ENCODE results near the gene CAST.

GRCh38 chr5:96714450-96714849, 52.3 kb downstream of the CAST start:
- TF ChIP-seq ZNF274 (IDR thresholded peaks at IDR 0.05; ENCODE audit: low read depth, low read length) (no peak), YY1 (IDR thresholded peaks at IDR 0.05; ENCODE audit: insufficient read depth, insufficient read length) (no peak)

Measured in NT2/D1 (cell line).